ENCODE data around the gene ELOVL6.

ELOVL6 gene

GRCh38 chr4:110074570-110074969, 123.8 kb downstream of the ELOVL6 start:
- no peak for TF ChIP-seq POLR2A (IDR thresholded peaks at IDR 0.05; ENCODE audit: low read depth, low read length)
- FAIRE-seq (no peak), DNase-seq (ENCODE audit: insufficient read length, low spot score) (no peak)

- no peak for FAIRE-seq
- TF ChIP-seq POLR2A (IDR thresholded peaks at IDR 0.05; ENCODE audit: low read depth, low read length) = no peak
- no peak for DNase-seq (ENCODE audit: insufficient read length, low spot score)
Measured at GRCh38 chr4:110073053-110073845, 125.2 kb downstream of the ELOVL6 start.

GRCh38 chr4:110071466-110071865, 126.9 kb downstream of the ELOVL6 start:
- FAIRE-seq = no peak
- no peak for TF ChIP-seq POLR2A (IDR thresholded peaks at IDR 0.05; ENCODE audit: low read depth, low read length)
- no peak for DNase-seq (ENCODE audit: insufficient read length, low spot score)

- no peak for FAIRE-seq
- no peak for TF ChIP-seq POLR2A (IDR thresholded peaks at IDR 0.05; ENCODE audit: low read depth, low read length)
- no peak for DNase-seq (ENCODE audit: insufficient read length, low spot score)
Measured at GRCh38 chr4:110068248-110068647, 130.2 kb downstream of the ELOVL6 start.

- FAIRE-seq (no peak), DNase-seq (ENCODE audit: insufficient read length, low spot score) (no peak)
- no peak for TF ChIP-seq POLR2A (IDR thresholded peaks at IDR 0.05; ENCODE audit: low read depth, low read length)
Measured at GRCh38 chr4:110064934-110065333, 133.5 kb downstream of the ELOVL6 start.

- no peak for FAIRE-seq
- TF ChIP-seq POLR2A (IDR thresholded peaks at IDR 0.05; ENCODE audit: low read depth, low read length) = no peak
Measured at GRCh38 chr4:110064295-110064694, 134.1 kb downstream of the ELOVL6 start.

GRCh38 chr4:110062166-110062565, 136.2 kb downstream of the ELOVL6 start:
- DNase-seq (ENCODE audit: insufficient read length, low spot score) (no peak), FAIRE-seq (no peak)
- no peak for TF ChIP-seq POLR2A (IDR thresholded peaks at IDR 0.05; ENCODE audit: low read depth, low read length)

More at GRCh38 chr4:110064295-110064694, 134.1 kb downstream of the ELOVL6 start:
- DNase-seq (ENCODE audit: insufficient read length, low spot score) = no peak

GRCh38 chr4:110061076-110061475, 137.3 kb downstream of the ELOVL6 start:
- DNase-seq (ENCODE audit: insufficient read length, low spot score) = no peak
- FAIRE-seq = no peak
- TF ChIP-seq POLR2A (IDR thresholded peaks at IDR 0.05; ENCODE audit: low read depth, low read length) = no peak

GRCh38 chr4:110059556-110060191, 138.7 kb downstream of the ELOVL6 start:
- DNase-seq (ENCODE audit: insufficient read length, low spot score) (no peak), FAIRE-seq (no peak)
- no peak for TF ChIP-seq POLR2A (IDR thresholded peaks at IDR 0.05; ENCODE audit: low read depth, low read length)

GRCh38 chr4:110058677-110059076, 139.7 kb downstream of the ELOVL6 start:
- TF ChIP-seq POLR2A (IDR thresholded peaks at IDR 0.05; ENCODE audit: low read depth, low read length) = no peak
- no peak for DNase-seq (ENCODE audit: insufficient read length, low spot score)
- FAIRE-seq = no peak

GRCh38 chr4:110055158-110055768, 143.2 kb downstream of the ELOVL6 start:
- TF ChIP-seq POLR2A (IDR thresholded peaks at IDR 0.05; ENCODE audit: low read depth, low read length) = no peak
- DNase-seq (ENCODE audit: insufficient read length, low spot score) = no peak
- no peak for FAIRE-seq

GRCh38 chr4:110049951-110050925, 148.2 kb downstream of the ELOVL6 start:
- no peak for DNase-seq (ENCODE audit: insufficient read length, low spot score)
- no peak for FAIRE-seq

GRCh38 chr4:110046588-110047049, 151.8 kb downstream of the ELOVL6 start:
- no peak for TF ChIP-seq POLR2A (IDR thresholded peaks at IDR 0.05; ENCODE audit: low read depth, low read length)
- FAIRE-seq (no peak), DNase-seq (ENCODE audit: insufficient read length, low spot score) (no peak)

More at GRCh38 chr4:110049951-110050925, 148.2 kb downstream of the ELOVL6 start:
- no peak for TF ChIP-seq POLR2A (IDR thresholded peaks at IDR 0.05; ENCODE audit: low read depth, low read length)

Data from H54 (cell line).